GM18861 (cell line): Measurements from ENCODE around the gene GOLIM4.
"Not testable (repeated sequence)": the region's sequence is repeated elsewhere in the genome, so short reads cannot be mapped to it uniquely, and the experiment has no call there.

Experiments used
- ATAC-seq: cut with Tn5 transposase; IDR thresholded peaks from one replicate; pipeline ENCODE4 v1.9.1; 2021; ENCODE audit not compliant: unreplicated experiment

The GOLIM4 gene

GRCh38 chr3:168049367-168049974 is 46.3 kb downstream of the GOLIM4 start:
- ATAC-seq = no peak

- ATAC-seq = no peak
Observed at GRCh38 chr3:168048414-168049330, 47.1 kb downstream of the GOLIM4 start.

GRCh38 chr3:168047936-168048335 is 47.8 kb downstream of the GOLIM4 start:
- no peak for ATAC-seq

- ATAC-seq = peak; percentile 81
Observed at GRCh38 chr3:168047190-168047795, 48.4 kb downstream of the GOLIM4 start.

GRCh38 chr3:168044049-168044448 is 51.7 kb downstream of the GOLIM4 start:
- no peak for ATAC-seq

GRCh38 chr3:168040607-168041208 is 55.0 kb downstream of the GOLIM4 start:
- ATAC-seq = peak; percentile 90

- ATAC-seq = no peak
Observed at GRCh38 chr3:168037020-168037419, 58.7 kb downstream of the GOLIM4 start.

GRCh38 chr3:168036619-168037018 is 59.1 kb downstream of the GOLIM4 start:
- ATAC-seq = no peak

GRCh38 chr3:168034152-168034928 is 61.4 kb downstream of the GOLIM4 start:
- ATAC-seq = no peak

GRCh38 chr3:168030577-168030976 is 65.1 kb downstream of the GOLIM4 start:
- ATAC-seq = no peak

GRCh38 chr3:168029705-168030104 is 66.0 kb downstream of the GOLIM4 start:
- ATAC-seq = no peak

GRCh38 chr3:168028086-168028485 is 67.6 kb downstream of the GOLIM4 start:
- no peak for ATAC-seq

GRCh38 chr3:168026764-168027163 is 69.0 kb downstream of the GOLIM4 start:
- ATAC-seq = no peak

- ATAC-seq = no peak
Observed at GRCh38 chr3:168025076-168025475, 70.6 kb downstream of the GOLIM4 start.

GRCh38 chr3:168024537-168024941 is 71.2 kb downstream of the GOLIM4 start:
- ATAC-seq = no peak

GRCh38 chr3:168021737-168022450 is 73.8 kb downstream of the GOLIM4 start:
- ATAC-seq = no peak

- not testable (repeated sequence) for ATAC-seq
Observed at GRCh38 chr3:168011280-168011679, 84.4 kb downstream of the GOLIM4 start.

GRCh38 chr3:168006584-168006983 is 89.1 kb downstream of the GOLIM4 start:
- ATAC-seq = no peak

GRCh38 chr3:168003911-168004310 is 91.8 kb downstream of the GOLIM4 start:
- no peak for ATAC-seq

- ATAC-seq = no peak
Observed at GRCh38 chr3:168002786-168003368, 92.8 kb downstream of the GOLIM4 start.
